Hepatocyte (in vitro differentiated cells): ENCODE data around the gene BIVM. TPM values are rescaled to one million over a fixed set of nuclear protein-coding genes. Genes with fewer than 3 reads are reported as not detected.

Source experiments
- DNase-seq: peaks from one replicate; pipeline ENCODE4 v3.0.0-alpha.2; 2016; ENCODE audit warnings: low spot score
- H2AFZ ChIP-seq: fragments of 200-600 bp; sonication (generic); 2 replicates; pipeline ENCODE4 v1.6.0; 2016; ENCODE audit warnings: antibody characterized with exemption, mild to moderate bottlenecking
- H3K27ac ChIP-seq: fragments of 200-600 bp; sonication (generic); 2 replicates; pipeline ENCODE4 v1.5.1; 2016; ENCODE audit warnings: mild to moderate bottlenecking
- H3K27me3 ChIP-seq: fragments of 200-600 bp; sonication (generic); 2 replicates; pipeline ENCODE4 v1.6.1; 2016
- H3K36me3 ChIP-seq: fragments of 200-600 bp; sonication (generic); replicated peaks from 2 replicates; pipeline ENCODE4 v1.5.1; 2016; ENCODE audit warnings: low read depth; ENCODE audit not compliant: insufficient read depth
- H3K4me1 ChIP-seq: fragments of 200-600 bp; sonication (generic); 2 replicates; pipeline ENCODE4 v1.5.1; 2016; ENCODE audit warnings: mild to moderate bottlenecking, moderate library complexity; ENCODE audit not compliant: insufficient read depth
- H3K4me2 ChIP-seq: fragments of 200-600 bp; sonication (generic); 2 replicates; pipeline ENCODE4 v1.6.0; 2016
- H3K4me3 ChIP-seq: fragments of 200-600 bp; sonication (generic); 2 replicates; pipeline ENCODE4 v1.5.1; 2016; ENCODE audit warnings: mild to moderate bottlenecking
- H3K79me2 ChIP-seq: fragments of 200-600 bp; sonication (generic); 2 replicates; pipeline ENCODE4 v1.6.0; 2017; ENCODE audit warnings: mild to moderate bottlenecking
- H3K9me2 ChIP-seq: fragments of 200-600 bp; sonication (generic); replicated peaks from 2 replicates; pipeline ENCODE4 v1.6.0; 2017; ENCODE audit warnings: mild to moderate bottlenecking; ENCODE audit not compliant: insufficient read depth
- H3K9me3 ChIP-seq: fragments of 200-600 bp; sonication (generic); 2 replicates; pipeline ENCODE4 v1.5.1; 2016; ENCODE audit warnings: low read depth, mild to moderate bottlenecking
- H4K20me1 ChIP-seq: fragments of 200-600 bp; sonication (generic); 2 replicates; pipeline ENCODE4 v1.6.0; 2016; ENCODE audit warnings: mild to moderate bottlenecking; ENCODE audit not compliant: insufficient read depth, poor library complexity, severe bottlenecking
- CTCF ChIP-seq: fragments of 200-600 bp; sonication (generic); IDR thresholded peaks from 2 replicates; pipeline ENCODE4 v1.5.1; 2016; ENCODE audit warnings: antibody characterized with exemption, mild to moderate bottlenecking; ENCODE audit not compliant: poor library complexity
- EZH2 ChIP-seq: fragments of 200-600 bp; sonication (generic); IDR thresholded peaks from 2 replicates; pipeline ENCODE4 v1.6.1; 2016; ENCODE audit warnings: antibody characterized with exemption, mild to moderate bottlenecking, borderline replicate concordance
- EZH2phosphoT487 ChIP-seq: fragments of 200-600 bp; sonication (generic); IDR thresholded peaks from one replicate; pipeline ENCODE4 v1.6.1; 2018; ENCODE audit warnings: antibody characterized with exemption, mild to moderate bottlenecking, low read depth, moderate library complexity; ENCODE audit not compliant: unreplicated experiment, severe bottlenecking
- WGBS: methylation state at CpG from one replicate; pipeline ENCODE4 v1.1.6; 2016; ENCODE audit warnings: low lambda C conversion rate; ENCODE audit errors: missing lambda C conversion rate; 5-methylcytosine and 5-hydroxymethylcytosine counted together
- polyA plus RNA-seq: library from polyadenylated mRNA; unstranded; fragments of >200 nt; fragmentation: Nextera tagmentation; extraction: Ambion mirVana; gene quantifications from 2 replicates; pipeline ENCODE4 v1.2.1, GENCODE V29; 2016
- total RNA-seq: library from RNA; depleted of rRNA; stranded (reverse); fragments of >200 nt; gene quantifications from 2 replicates; pipeline ENCODE4 v1.2.3, GENCODE V29; 2014

Gene BIVM
- total and polyA plus RNA-seq, 2 experiments from 2014 or later, result 10.7 to 33.5 TPM

- Histone ChIP-seq H3K9me2 (no peaks in the 10 kb centered on the region), H2AFZ (no peak overlapping the region), H3K79me2 (peaks cover 37% of the 10 kb centered on the region), H3K4me2 (no peak overlapping the region), H3K4me3 (no peak overlapping the region), H4K20me1 (peaks cover 8% of the 10 kb centered on the region), H3K9me3 (no peaks in the 10 kb centered on the region), H3K27ac (no peak overlapping the region), H3K4me1 (no peaks in the 10 kb centered on the region), H3K36me3 (no peaks in the 10 kb centered on the region), H3K27me3 (no peaks in the 10 kb centered on the region)
- TF ChIP-seq EZH2phosphoT487, result no peak
- no peak for DNase-seq
- WGBS, result 96% methylated on average over 3 of the region's 3 CpGs
These were observed 53.6 kb downstream of the BIVM start for GRCh38 chr13:102852556-102852955.

- Histone ChIP-seq H3K36me3 (peaks cover 5% of the 10 kb centered on the region), H3K4me3 (no peak overlapping the region), H2AFZ (no peak overlapping the region)
These were observed 55.8 kb downstream of the BIVM start for GRCh38 chr13:102854675-102855074.

DNA sequence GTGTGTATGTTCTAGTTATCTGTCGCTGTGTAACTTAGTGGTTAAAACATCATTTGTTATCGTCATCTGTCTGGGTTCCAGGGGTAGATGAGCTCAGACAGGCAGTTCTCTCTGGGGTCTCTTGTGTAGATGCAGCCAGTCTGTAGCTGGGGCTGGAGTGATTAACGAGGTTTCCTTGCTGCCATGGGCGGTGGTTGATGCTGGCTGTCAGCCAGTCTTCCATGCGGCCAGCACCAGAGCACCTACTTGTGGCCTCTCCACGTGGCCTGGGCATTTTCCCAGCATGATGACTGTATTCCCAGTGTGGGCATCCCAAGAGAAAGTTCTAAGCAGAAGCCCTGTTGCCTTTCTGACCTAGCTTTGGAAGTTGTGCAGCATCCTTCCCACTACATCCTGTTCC lies 57.6 kb downstream of the BIVM start:
- Histone ChIP-seq H3K36me3 (peaks cover 5% of the 10 kb centered on the region), H2AFZ (no peak overlapping the region), H4K20me1 (no peaks in the 10 kb centered on the region), H3K9me3 (no peaks in the 10 kb centered on the region), H3K27me3 (no peaks in the 10 kb centered on the region), H3K79me2 (peaks cover 5% of the 10 kb centered on the region), H3K4me2 (no peak overlapping the region), H3K4me1 (no peaks in the 10 kb centered on the region), H3K4me3 (no peak overlapping the region), H3K9me2 (no peaks in the 10 kb centered on the region), H3K27ac (no peak overlapping the region)
- 85% methylated on average over 6 of the region's 6 CpGs for WGBS
- DNase-seq, result no peak
- TF ChIP-seq CTCF (no peak), EZH2phosphoT487 (no peak), EZH2 (no peak)

More at GRCh38 chr13:102854675-102855074, 55.8 kb downstream of the BIVM start:
- H3K27me3 ChIP-seq, result no peaks in the 10 kb centered on the region
- no peaks in the 10 kb centered on the region for H3K4me1 ChIP-seq
- 95% methylated on average over 7 of the region's 7 CpGs for WGBS
- peaks cover 16% of the 10 kb centered on the region for H3K79me2 ChIP-seq
- TF ChIP-seq EZH2phosphoT487 (no peak), CTCF (no peak), EZH2 (no peak)
- no peak for DNase-seq
- no peak overlapping the region for H3K4me2 ChIP-seq
- H3K9me2 ChIP-seq, result no peaks in the 10 kb centered on the region
- H4K20me1 ChIP-seq, result no peaks in the 10 kb centered on the region
- no peak overlapping the region for H3K27ac ChIP-seq
- no peaks in the 10 kb centered on the region for H3K9me3 ChIP-seq

DNA sequence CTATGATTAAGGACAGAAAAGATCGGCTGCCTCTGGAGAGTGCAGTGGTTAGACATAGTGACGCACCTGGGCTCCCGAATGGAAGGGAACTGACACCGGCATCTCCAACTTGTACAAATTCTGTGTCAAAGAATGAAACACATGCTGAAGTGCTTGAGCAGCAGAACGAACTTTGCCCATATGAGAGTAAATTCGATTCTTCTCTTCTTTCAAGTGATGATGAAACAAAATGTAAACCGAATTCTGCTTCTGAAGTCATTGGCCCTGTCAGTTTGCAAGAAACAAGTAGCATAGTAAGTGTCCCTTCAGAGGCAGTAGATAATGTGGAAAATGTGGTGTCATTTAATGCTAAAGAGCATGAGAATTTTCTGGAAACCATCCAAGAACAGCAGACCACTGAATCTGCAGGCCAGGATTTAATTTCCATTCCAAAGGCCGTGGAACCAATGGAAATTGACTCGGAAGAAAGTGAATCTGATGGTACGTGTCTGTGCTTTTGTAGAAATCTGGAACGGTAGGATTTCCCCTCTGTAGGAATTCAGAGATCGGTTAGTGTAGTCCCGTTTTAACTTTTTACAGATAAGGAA lies 63.8 kb downstream of the BIVM start:
- H3K9me2 ChIP-seq, result no peaks in the 10 kb centered on the region
- H3K27me3 ChIP-seq, result no peaks in the 10 kb centered on the region
- no peak overlapping the region for H3K4me2 ChIP-seq
- WGBS, result 97% methylated on average over 13 of the region's 13 CpGs
- no peaks in the 10 kb centered on the region for H3K9me3 ChIP-seq
- no peaks in the 10 kb centered on the region for H4K20me1 ChIP-seq
- no peak overlapping the region for H2AFZ ChIP-seq
- no peak for TF ChIP-seq CTCF
- TF ChIP-seq EZH2phosphoT487, result no peak
- TF ChIP-seq EZH2, result no peak
- no peak overlapping the region for H3K4me3 ChIP-seq
- H3K27ac ChIP-seq, result no peak overlapping the region
- H3K4me1 ChIP-seq, result no peaks in the 10 kb centered on the region
- H3K79me2 ChIP-seq, result peaks cover 9% of the 10 kb centered on the region
- H3K36me3 ChIP-seq, result peaks cover 5% of the 10 kb centered on the region
- no peak for DNase-seq
